ENCODE data around the gene COL15A1.

COL15A1 gene

GRCh38 chr9:99062549-99062948, 118.8 kb downstream of the COL15A1 start:
- H3K36me3 Mint-ChIP-seq: no peaks in the 10 kb centered on the region
- no peak overlapping the region for H3K4me3 Mint-ChIP-seq
- no peaks in the 10 kb centered on the region for H3K27me3 Mint-ChIP-seq
- H3K9me3 Mint-ChIP-seq: no peaks in the 10 kb centered on the region
- H3K4me1 Mint-ChIP-seq: peaks cover 61% of the 10 kb centered on the region
- H3K27ac Mint-ChIP-seq: no peak overlapping the region

GRCh38 chr9:99063522-99063921, 119.8 kb downstream of the COL15A1 start:
- Mint-ChIP-seq H3K4me1 (peaks cover 57% of the 10 kb centered on the region), H3K27ac (no peak overlapping the region), H3K36me3 (no peaks in the 10 kb centered on the region), H3K27me3 (no peaks in the 10 kb centered on the region), H3K4me3 (no peak overlapping the region), H3K9me3 (no peaks in the 10 kb centered on the region)

- H3K4me3 Mint-ChIP-seq: no peak overlapping the region
- no peaks in the 10 kb centered on the region for H3K27me3 Mint-ChIP-seq
- H3K9me3 Mint-ChIP-seq: no peaks in the 10 kb centered on the region
Observed at GRCh38 chr9:99066571-99066970, 122.9 kb downstream of the COL15A1 start.

GRCh38 chr9:99069075-99069474, 125.4 kb downstream of the COL15A1 start:
- H3K27me3 Mint-ChIP-seq: no peaks in the 10 kb centered on the region
- no peaks in the 10 kb centered on the region for H3K9me3 Mint-ChIP-seq
- H3K4me1 Mint-ChIP-seq: peaks cover 54% of the 10 kb centered on the region
- no peak overlapping the region for H3K4me3 Mint-ChIP-seq
- H3K27ac Mint-ChIP-seq: peak overlapping the region; percentile 32
- no peaks in the 10 kb centered on the region for H3K36me3 Mint-ChIP-seq

More at GRCh38 chr9:99066571-99066970, 122.9 kb downstream of the COL15A1 start:
- peaks cover 62% of the 10 kb centered on the region for H3K4me1 Mint-ChIP-seq
- H3K36me3 Mint-ChIP-seq: no peaks in the 10 kb centered on the region
- no peak overlapping the region for H3K27ac Mint-ChIP-seq

GRCh38 chr9:99069546-99069945, 125.8 kb downstream of the COL15A1 start:
- peaks cover 54% of the 10 kb centered on the region for H3K4me1 Mint-ChIP-seq
- no peak overlapping the region for H3K27ac Mint-ChIP-seq
- no peaks in the 10 kb centered on the region for H3K36me3 Mint-ChIP-seq
- H3K27me3 Mint-ChIP-seq: no peaks in the 10 kb centered on the region
- H3K4me3 Mint-ChIP-seq: no peak overlapping the region
- no peaks in the 10 kb centered on the region for H3K9me3 Mint-ChIP-seq

GRCh38 chr9:99070681-99071080, 127.0 kb downstream of the COL15A1 start:
- no peaks in the 10 kb centered on the region for H3K27me3 Mint-ChIP-seq
- H3K4me1 Mint-ChIP-seq: peaks cover 58% of the 10 kb centered on the region
- H3K27ac Mint-ChIP-seq: peak overlapping the region; percentile 30

GRCh38 chr9:99071313-99072039, 127.8 kb downstream of the COL15A1 start:
- no peak overlapping the region for H3K4me3 Mint-ChIP-seq
- no peaks in the 10 kb centered on the region for H3K27me3 Mint-ChIP-seq
- H3K36me3 Mint-ChIP-seq: no peaks in the 10 kb centered on the region
- H3K4me1 Mint-ChIP-seq: peaks cover 66% of the 10 kb centered on the region
- no peaks in the 10 kb centered on the region for H3K9me3 Mint-ChIP-seq
- H3K27ac Mint-ChIP-seq: peak overlapping the region; percentile 53

More at GRCh38 chr9:99070681-99071080, 127.0 kb downstream of the COL15A1 start:
- H3K9me3 Mint-ChIP-seq: no peaks in the 10 kb centered on the region
- no peaks in the 10 kb centered on the region for H3K36me3 Mint-ChIP-seq
- H3K4me3 Mint-ChIP-seq: no peak overlapping the region

GRCh38 chr9:99072040-99072394, 128.3 kb downstream of the COL15A1 start:
- peaks cover 67% of the 10 kb centered on the region for H3K4me1 Mint-ChIP-seq
- H3K36me3 Mint-ChIP-seq: no peaks in the 10 kb centered on the region
- H3K27me3 Mint-ChIP-seq: no peaks in the 10 kb centered on the region
- no peak overlapping the region for H3K27ac Mint-ChIP-seq
- no peaks in the 10 kb centered on the region for H3K9me3 Mint-ChIP-seq
- H3K4me3 Mint-ChIP-seq: no peak overlapping the region

- Mint-ChIP-seq H3K36me3 (no peaks in the 10 kb centered on the region), H3K27ac (no peak overlapping the region), H3K9me3 (no peaks in the 10 kb centered on the region), H3K4me1 (peaks cover 69% of the 10 kb centered on the region), H3K27me3 (no peaks in the 10 kb centered on the region), H3K4me3 (no peak overlapping the region)
Observed at GRCh38 chr9:99073347-99073746, 129.6 kb downstream of the COL15A1 start.

GRCh38 chr9:99073985-99074901, 130.5 kb downstream of the COL15A1 start:
- no peak overlapping the region for H3K4me3 Mint-ChIP-seq
- no peaks in the 10 kb centered on the region for H3K27me3 Mint-ChIP-seq
- peaks cover 67% of the 10 kb centered on the region for H3K4me1 Mint-ChIP-seq
- no peaks in the 10 kb centered on the region for H3K9me3 Mint-ChIP-seq
- H3K27ac Mint-ChIP-seq: no peak overlapping the region
- no peaks in the 10 kb centered on the region for H3K36me3 Mint-ChIP-seq

- H3K27ac Mint-ChIP-seq: no peak overlapping the region
- H3K4me3 Mint-ChIP-seq: no peak overlapping the region
- H3K9me3 Mint-ChIP-seq: no peaks in the 10 kb centered on the region
- H3K4me1 Mint-ChIP-seq: peaks cover 68% of the 10 kb centered on the region
- no peaks in the 10 kb centered on the region for H3K36me3 Mint-ChIP-seq
- no peaks in the 10 kb centered on the region for H3K27me3 Mint-ChIP-seq
Observed at GRCh38 chr9:99074902-99075245, 131.2 kb downstream of the COL15A1 start.

GRCh38 chr9:99075246-99075912, 131.7 kb downstream of the COL15A1 start:
- Mint-ChIP-seq H3K36me3 (no peaks in the 10 kb centered on the region), H3K4me3 (no peak overlapping the region), H3K4me1 (peaks cover 63% of the 10 kb centered on the region), H3K27ac (no peak overlapping the region), H3K9me3 (no peaks in the 10 kb centered on the region), H3K27me3 (no peaks in the 10 kb centered on the region)

- no peaks in the 10 kb centered on the region for H3K27me3 Mint-ChIP-seq
- no peaks in the 10 kb centered on the region for H3K9me3 Mint-ChIP-seq
- peak overlapping the region; percentile 52 for H3K27ac Mint-ChIP-seq
- H3K4me1 Mint-ChIP-seq: peaks cover 56% of the 10 kb centered on the region
- no peak overlapping the region for H3K4me3 Mint-ChIP-seq
- no peaks in the 10 kb centered on the region for H3K36me3 Mint-ChIP-seq
Observed at GRCh38 chr9:99076030-99076429, 132.3 kb downstream of the COL15A1 start.

- no peaks in the 10 kb centered on the region for H3K9me3 Mint-ChIP-seq
- H3K4me1 Mint-ChIP-seq: peaks cover 50% of the 10 kb centered on the region
- H3K27me3 Mint-ChIP-seq: no peaks in the 10 kb centered on the region
- H3K27ac Mint-ChIP-seq: peak overlapping the region; percentile 53
- peak overlapping the region; percentile 13 for H3K4me3 Mint-ChIP-seq
- no peaks in the 10 kb centered on the region for H3K36me3 Mint-ChIP-seq
Observed at GRCh38 chr9:99076483-99077171, 132.9 kb downstream of the COL15A1 start.

- Mint-ChIP-seq H3K4me3 (no peak overlapping the region), H3K4me1 (peaks cover 50% of the 10 kb centered on the region), H3K27ac (no peak overlapping the region)
Observed at GRCh38 chr9:99078717-99079116, 135.0 kb downstream of the COL15A1 start.

More at GRCh38 chr9:99078717-99079116, 135.0 kb downstream of the COL15A1 start:
- no peaks in the 10 kb centered on the region for H3K27me3 Mint-ChIP-seq
- H3K9me3 Mint-ChIP-seq: no peaks in the 10 kb centered on the region
- no peaks in the 10 kb centered on the region for H3K36me3 Mint-ChIP-seq

All from activated naive CD4-positive, alpha-beta T cell treated with anti-CD3 and anti-CD28 coated beads, Interleukin-2, amount 50 U/mL, for 24 hours (primary cell).